HG03135 (cell line): ENCODE data around the gene WNT7A.

Source experiments
- ATAC-seq: cut with Tn5 transposase; IDR thresholded peaks from one replicate; pipeline ENCODE4 v1.9.1; 2021; ENCODE audit warnings: mild to moderate bottlenecking, moderate library complexity; ENCODE audit not compliant: unreplicated experiment

WNT7A gene

DNA sequence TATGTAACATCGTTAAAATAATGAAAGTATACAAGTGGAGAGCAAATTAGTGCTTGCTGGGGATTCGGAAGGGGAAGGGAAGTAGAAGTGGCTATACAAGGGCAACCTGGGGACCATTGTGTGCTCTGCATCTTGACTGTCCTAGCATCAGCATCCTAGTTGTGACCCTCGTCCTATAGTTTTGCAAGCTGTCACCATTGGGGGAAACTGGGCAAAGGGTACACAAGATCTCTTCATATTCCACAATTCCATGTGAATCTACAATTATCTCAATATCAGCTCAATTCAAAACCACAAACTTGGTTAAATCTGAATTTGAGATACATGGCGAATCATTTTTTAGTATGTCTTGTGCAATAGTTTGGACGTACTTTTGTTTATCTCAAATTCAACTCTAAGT, 30.9 kb downstream of the WNT7A start:
- ATAC-seq, result no peak

DNA sequence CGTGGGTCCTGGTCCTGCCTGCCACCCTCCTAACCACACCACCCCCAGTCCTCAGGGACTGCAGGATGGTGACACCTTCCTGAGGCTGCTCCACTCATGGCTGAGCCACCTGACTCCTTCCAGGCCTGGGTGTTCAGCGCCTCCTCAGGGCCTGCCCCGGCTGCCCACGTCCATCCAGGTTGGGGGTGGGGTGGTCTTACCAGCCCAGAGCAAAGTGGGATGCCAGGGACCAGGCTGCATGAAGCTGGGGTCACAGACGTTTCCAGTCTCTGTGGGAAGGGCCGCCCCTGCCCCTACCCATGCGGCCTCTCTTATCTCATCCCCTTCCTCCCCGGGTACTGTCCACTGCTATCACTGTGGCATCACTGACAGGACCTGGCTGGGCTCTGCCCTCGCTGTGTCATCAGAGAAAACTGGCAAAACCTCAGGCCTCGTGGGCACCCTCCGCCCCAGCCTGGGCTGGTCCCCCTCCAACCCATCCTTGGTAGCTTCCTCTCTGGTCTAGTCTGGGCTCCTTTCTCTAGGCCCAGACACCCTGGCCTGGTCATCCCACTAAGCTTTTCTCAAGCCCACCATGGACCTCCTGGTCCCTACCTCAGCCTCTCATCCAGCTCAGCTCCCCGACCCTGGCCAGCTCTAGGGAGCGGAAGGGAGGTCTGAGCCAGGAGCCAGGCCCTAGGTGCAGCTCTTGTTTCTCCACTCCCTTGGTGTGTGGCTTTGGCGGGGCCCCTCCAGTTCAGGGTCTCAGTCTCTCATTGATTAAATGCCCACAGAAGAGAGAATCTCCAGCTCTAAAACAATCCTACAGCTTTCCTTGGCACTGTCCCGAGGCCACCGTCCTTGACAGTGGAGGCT, 32.9 kb downstream of the WNT7A start:
- no peak for ATAC-seq

DNA sequence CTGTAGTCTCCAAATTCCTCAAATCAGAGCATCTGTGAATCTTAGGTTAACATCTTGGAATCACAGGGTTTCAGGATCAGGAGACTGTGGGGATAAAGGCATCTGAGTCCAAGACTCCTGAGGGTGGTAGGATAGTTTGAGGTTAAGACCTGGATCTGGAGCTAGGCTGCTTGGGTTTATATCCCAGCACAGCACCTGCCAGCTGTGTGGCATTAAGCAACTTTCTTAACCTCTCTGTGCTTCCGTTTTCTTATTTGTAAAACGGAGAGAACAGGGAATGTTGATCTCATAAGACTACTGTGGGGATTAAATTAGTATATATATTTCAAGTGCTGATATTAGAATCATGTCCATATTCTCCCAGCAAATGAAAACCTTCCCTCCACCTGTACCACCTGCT, 33.6 kb downstream of the WNT7A start:
- ATAC-seq, result no peak

- no peak for ATAC-seq
Observed at GRCh38 chr3:13845806-13846205, 34.1 kb downstream of the WNT7A start.

DNA sequence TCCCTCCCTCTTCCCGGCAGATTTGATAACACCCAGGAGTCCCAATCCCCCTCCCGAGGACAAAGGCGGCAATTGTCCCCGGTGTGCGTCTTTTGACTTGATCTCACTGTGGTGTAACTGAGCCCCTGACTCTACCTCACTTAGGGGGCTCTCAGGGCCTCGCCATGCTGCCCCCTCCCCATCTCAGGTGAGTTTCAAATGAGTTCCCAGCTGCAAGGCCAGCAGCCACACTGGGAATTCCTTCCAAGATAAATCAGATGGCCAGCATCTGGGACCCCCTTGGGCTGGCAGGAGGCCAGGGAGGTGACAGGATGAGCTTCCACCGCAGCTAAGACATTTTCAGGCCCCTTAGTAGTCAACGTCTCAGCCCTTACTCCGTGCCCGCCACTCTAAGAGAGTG, 35.0 kb downstream of the WNT7A start:
- ATAC-seq, result no peak

- ATAC-seq, result no peak
Observed at GRCh38 chr3:13844286-13844685, 35.6 kb downstream of the WNT7A start.

- ATAC-seq, result no peak
Observed at GRCh38 chr3:13843351-13843750, 36.5 kb downstream of the WNT7A start.

DNA sequence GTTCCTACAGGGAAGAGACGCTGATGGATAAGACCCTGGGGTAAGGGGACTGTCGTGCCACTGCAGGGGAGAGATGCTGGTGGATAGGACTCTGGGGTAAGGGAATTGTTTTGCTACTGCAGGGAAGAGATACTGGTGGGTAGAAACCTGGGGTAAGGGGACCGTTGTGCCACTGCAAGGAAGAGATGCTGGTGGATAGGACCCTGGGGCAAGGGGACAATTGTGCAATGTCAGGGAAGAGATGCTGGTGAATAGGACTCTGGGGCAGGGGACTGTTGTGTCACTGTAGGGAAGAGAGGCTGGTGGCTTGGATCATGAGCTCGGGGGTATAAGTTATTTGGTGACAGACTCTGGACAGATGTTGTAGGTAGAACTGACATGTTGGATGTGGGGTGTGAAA, 37.6 kb downstream of the WNT7A start:
- no peak for ATAC-seq

DNA sequence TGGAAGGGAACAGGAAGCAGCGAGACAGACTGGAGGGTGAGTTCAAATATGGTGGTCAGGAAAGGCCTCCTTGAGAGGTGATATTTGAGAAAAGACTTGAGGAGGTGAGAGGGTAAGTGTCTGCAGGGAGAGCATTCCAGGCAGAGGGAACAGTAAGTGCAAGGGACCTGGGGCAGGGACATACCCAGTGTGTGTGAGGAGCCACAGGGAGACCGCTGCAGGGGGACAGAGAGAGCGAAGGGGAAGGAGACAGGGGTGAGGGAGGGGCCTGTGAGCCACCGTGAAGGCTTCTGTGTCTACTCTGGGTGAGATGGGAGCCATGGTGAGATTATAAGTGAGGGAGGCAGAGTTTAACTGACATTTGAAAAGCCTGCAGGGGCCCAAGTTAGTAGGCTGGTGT, 38.0 kb downstream of the WNT7A start:
- no peak for ATAC-seq

DNA sequence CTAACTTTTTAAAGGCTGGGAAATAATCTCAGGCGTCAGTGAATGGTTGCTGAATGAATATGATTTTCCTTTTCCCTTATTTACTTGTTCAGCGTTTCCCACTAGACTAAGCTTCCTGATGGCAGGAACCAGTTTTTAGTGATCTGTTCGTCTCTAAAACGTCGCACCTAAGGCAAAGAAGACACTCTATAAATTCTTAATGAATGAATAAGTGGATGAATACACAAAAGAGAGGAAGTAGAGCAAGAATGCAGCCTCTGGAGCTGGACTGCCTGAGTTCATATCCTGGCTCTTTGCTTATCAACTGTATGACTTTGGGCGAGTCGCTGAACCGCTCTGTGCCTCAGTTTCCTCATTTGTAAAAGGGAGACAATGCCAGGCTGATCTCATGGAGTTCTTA, 38.7 kb downstream of the WNT7A start:
- no peak for ATAC-seq

DNA sequence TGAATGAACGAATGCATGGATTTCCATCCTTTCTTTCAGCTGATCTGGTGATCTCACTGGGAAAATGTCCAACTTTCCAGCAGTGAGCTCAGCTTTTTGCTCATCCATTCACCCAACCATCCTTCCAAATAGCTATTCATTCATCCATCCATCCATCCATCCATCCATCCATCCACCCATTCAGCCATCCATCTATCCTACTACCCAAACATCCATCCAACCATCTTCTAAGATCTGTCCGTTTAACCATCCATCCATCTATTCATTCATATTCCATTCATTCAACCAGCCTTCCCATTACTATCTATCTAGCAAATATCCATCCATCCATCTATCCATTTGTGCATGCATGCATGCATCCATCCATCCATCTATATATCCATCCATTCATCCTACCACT, 39.4 kb downstream of the WNT7A start:
- ATAC-seq, result no peak

GRCh38 chr3:13839726-13840340, 40.0 kb downstream of the WNT7A start:
- ATAC-seq, result no peak

- ATAC-seq, result no peak
Observed at GRCh38 chr3:13839253-13839652, 40.6 kb downstream of the WNT7A start.

DNA sequence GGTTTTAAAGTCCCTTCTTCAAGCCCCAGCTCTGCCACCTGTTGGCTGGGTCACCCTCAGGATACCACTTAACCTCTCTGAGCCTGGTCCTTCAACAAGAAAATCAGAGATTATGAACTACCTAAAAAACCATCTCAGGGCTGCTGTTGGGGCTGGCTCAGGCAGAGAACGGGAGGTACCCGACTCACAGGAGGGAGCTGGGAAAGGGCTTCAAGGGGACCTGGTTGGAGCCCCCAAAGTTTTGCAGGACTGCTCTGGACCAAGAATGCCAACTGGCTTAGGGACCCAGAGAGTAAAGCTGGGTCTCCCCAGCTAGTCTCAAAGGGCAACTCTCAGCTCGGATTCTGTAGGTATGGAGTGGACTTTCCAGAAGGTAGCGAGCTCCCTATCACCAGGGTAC, 41.5 kb downstream of the WNT7A start:
- ATAC-seq, result no peak

DNA sequence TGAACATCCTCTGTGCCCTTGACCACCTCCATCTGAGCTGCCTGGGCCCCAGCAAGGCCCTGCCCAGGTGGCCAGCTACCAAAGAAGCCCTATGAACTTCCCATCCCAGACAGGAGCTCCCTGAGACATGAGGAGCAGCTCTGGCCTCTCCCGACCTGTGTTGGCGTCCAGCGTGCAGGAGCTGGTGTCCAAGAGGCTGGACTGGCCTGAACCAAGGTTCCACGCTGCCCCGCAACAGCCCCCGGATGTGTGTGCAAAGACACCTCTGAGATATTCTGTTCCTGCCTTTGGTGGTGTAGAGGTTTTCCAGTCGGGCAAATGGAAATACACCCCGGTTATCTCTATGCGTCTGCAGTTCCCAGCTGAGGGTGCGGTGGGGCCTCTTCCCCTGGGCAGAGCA, 42.1 kb downstream of the WNT7A start:
- ATAC-seq, result no peak

DNA sequence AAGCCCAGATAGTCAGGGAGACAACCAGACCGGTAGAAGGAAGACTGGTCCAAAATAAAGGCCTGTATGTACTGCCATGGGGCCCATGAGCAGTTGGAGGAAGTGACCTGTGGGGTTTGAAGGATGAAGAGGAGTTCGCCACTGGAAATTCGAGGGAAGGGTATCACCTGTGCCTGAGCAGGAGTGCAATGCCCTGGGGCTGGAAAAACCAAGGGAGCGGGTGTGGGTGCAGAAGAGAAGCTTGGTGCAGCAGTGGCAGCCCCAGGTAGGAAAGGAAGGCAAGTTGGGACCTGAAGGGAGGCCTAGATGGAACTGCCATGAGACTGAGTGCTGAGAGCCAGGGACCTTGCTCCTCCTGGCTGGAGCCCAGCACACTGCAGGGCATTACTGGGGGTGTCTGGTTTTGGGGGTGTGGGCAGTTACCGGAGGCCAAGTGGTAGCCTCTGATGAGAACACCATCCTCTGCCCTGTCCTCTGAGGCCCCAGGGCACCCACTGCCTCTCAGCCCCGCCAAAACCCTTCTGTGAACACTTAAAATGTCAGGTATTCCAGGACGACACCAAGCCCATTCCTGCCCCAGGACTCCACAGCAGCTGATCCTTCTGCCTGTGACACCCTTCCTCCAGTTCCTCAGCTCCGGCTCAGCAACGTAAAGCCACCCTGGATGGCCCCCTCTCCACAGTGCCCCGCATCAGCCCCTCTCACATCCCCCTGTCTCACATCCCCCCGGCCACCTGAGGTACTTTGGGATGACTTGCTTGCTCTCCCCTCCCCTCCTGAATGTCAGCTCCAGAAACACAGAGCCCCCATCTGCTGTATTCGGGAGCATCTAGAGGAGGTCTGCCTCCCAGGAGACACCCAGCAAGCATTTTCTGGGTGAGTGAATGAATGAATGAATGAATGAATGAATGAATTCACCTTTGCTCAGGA, 42.9 kb downstream of the WNT7A start:
- ATAC-seq, result no peak

DNA sequence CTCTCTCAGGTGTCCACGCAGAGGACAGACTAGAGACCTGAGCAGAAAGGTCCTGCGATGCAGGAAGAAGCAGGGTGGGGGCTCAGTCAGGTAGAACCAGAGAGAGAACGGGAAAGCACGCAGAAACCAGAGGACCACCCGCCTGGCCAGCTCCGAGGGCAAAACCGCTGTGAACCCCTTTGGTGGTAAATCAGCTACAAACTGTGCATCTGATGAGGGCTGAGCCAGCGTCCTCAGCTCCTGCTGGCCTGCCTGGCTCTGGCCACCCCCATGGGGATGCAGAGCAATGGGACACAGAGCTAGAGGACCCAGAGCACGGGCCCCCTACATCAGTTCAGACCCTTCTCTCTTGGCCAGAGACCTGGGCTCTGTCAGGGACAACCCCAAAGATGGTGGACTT, 44.6 kb downstream of the WNT7A start:
- ATAC-seq, result no peak

DNA sequence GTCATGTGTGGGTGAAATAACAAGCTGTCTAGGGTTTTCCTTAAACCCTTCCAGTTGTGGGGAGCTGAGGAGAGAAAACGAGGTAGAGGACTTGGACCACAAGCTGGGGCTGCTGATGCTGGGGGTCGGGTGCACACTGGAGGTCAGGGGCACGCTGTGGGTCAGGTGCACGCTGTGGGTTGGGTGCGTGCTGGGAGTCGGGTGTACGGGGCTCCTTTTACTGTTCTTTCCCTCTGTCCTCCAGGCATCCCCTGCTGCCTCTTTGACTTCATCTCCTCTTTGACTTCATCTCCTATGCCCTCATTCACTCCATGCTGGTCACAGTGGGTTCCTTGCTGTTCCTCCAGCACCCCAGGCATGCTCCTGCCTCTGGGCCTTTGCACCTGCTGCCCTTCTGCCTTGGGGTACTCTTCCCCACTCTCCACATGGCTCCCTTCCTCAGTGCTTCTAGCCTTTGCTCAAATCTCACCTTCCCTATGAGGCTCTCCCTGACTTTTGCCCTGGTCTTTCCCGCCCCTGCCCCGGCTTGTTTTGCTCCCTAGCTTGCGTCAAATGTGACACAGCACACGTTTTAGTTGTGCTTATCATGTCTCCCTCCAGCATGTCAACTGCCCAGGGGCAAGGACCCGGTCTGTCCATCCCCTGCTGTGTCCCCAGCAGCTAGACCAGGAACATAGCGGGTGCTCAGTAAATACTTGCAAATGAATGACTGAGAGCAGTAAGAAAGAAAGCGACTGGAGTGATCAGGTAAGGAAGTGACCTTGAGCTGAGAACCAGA, 45.4 kb downstream of the WNT7A start:
- ATAC-seq, result no peak

DNA sequence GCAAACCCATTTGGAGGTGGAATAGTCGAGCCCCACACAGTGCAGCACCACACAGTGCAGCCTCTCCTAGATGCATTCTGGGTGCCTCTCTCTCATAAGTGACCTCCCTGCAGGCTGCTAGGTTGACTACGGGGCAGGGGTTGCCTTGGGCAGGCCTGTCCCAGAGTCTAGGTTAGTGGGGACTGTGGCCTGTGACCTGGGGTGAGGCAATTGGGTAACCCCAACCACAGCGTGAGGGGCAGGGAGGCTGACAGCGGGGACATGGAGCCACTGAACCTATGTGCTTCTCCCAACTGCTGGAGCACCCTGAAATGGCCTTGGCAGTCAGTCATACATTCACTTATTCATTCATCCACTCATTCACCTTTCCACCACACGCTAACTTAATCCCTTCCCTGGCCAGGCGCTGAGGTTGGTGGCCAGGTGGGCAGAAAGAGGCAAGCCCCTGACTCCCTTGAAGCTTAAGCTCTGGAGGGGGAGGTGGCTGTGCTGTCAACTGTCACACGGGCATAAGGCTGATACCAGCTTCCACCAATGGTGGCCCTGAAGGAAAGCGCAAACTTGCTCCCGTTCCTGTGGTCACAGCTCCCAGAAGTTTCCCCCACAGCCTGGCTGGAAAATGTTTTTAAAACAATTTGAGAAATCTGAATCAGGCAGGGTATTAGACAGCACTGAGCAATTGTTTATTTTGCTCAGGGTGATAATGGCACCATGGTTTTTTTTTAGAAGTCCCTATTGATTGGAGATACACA, 46.2 kb downstream of the WNT7A start:
- no peak for ATAC-seq

GRCh38 chr3:13832130-13832529, 47.7 kb downstream of the WNT7A start:
- ATAC-seq, result no peak
